Measurements from ENCODE around the gene S100A13.

The S100A13 gene

DNA sequence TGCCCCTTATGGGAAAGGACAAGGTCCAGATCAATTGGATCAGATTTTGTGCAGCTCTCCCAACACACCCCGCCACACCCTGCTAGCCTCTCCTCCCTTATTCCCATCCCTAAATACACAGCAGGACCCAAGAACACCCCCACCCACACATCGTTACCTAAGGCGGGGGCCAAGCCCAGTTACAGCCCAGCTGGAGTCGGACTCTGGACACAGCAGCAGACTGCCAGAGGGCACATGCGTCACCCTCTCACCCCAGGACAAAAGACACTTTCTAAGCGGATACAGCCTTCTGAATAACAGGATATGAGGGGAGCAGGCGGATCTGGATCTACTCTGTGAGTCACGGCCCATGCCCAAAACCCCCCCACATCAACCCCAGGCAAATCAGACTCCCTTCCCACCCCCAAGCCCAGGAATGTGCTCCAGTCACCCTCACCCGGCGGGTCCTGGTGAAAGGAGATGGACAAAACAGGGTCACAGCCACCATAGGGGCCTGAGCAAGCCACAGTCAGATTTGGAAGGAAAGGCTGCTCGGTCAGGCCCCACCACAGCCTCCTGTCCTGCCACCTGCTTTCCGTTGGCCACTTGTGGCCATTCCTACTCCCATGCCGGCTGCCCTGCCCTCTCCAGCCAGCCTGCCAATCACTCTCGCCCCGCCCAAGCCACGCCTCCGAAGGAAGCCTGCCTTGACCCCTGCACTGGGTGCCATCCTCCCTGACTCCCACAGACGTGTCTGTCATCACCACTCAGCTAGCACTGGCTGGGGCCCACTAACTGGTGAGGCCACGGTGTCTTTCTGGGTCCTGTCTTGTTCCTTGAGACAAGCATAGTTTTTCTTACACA lies 18.3 kb downstream of the S100A13 start:
- H3K4me1 ChIP-seq (ENCODE audit: insufficient read depth, low read length, severe bottlenecking), result no peaks in the 10 kb centered on the region
- H4K20me1 ChIP-seq (ENCODE audit: insufficient read depth, low read length), result no peaks in the 10 kb centered on the region

DNA sequence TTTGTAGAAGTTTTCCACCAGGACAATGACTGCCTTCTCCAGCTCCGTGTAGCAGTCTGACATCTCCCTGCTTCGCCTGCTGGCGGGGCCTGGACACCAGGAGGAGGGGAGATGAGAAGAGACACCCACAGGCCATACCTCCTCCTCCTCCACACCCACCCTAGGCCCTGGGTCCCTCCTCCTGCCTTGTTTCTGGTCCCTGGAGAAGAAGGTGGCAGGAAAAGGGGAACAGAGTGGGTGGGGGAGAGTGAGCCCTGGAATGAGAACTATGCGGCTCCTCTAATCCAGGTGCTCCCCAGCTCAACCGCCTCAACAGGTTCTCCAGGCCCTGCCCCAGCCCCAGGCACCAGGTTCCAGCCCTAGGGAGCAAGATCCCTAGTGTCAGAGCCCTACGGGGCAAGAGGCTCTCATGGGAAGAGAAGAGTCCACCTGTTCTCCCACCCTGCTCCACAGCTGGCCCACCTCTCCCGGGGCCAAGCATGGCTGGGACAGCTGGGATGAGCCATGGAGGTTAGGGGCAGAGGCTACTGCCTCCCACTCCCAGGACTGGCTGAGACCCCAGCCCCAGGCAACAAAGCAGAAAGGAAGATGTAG lies 19.1 kb downstream of the S100A13 start:
- H2AFZ ChIP-seq (ENCODE audit: low read length), result no peak overlapping the region
- H3F3A ChIP-seq (ENCODE audit: insufficient read depth, low read length), result no peaks in the 10 kb centered on the region
- H3K27me3 ChIP-seq (ENCODE audit: insufficient read depth, low read length), result no peaks in the 10 kb centered on the region; the same call in 1 of the 2 replicates
- H3K4me1 ChIP-seq (ENCODE audit: insufficient read depth, low read length, severe bottlenecking), result no peaks in the 10 kb centered on the region
- H3K79me2 ChIP-seq (ENCODE audit: insufficient read depth, low read length), result no peaks in the 10 kb centered on the region
- H3K9me2 ChIP-seq (ENCODE audit: low read depth, low read length), result no peaks in the 10 kb centered on the region
- H4K20me1 ChIP-seq (ENCODE audit: insufficient read depth, low read length), result no peaks in the 10 kb centered on the region
- no peak overlapping the region for H3K4me3 ChIP-seq (ENCODE audit: low read depth, low read length, poor library complexity, severe bottlenecking)
- no peaks in the 10 kb centered on the region for H3K36me3 ChIP-seq (ENCODE audit: insufficient read depth, low read length)
- no peak overlapping the region for H3K4me2 ChIP-seq (ENCODE audit: low read length)
- TF ChIP-seq, protein P1, sequence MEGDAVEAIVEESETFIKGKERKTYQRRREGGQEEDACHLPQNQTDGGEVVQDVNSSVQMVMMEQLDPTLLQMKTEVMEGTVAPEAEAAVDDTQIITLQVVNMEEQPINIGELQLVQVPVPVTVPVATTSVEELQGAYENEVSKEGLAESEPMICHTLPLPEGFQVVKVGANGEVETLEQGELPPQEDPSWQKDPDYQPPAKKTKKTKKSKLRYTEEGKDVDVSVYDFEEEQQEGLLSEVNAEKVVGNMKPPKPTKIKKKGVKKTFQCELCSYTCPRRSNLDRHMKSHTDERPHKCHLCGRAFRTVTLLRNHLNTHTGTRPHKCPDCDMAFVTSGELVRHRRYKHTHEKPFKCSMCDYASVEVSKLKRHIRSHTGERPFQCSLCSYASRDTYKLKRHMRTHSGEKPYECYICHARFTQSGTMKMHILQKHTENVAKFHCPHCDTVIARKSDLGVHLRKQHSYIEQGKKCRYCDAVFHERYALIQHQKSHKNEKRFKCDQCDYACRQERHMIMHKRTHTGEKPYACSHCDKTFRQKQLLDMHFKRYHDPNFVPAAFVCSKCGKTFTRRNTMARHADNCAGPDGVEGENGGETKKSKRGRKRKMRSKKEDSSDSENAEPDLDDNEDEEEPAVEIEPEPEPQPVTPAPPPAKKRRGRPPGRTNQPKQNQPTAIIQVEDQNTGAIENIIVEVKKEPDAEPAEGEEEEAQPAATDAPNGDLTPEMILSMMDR (IDR thresholded peaks at IDR 0.05; ENCODE audit: low read length), result no peak
- TF ChIP-seq EZH2 (IDR thresholded peaks at IDR 0.05; ENCODE audit: borderline replicate concordance, low read length), result no peak
- no peak overlapping the region for H3K9ac ChIP-seq (ENCODE audit: low read length)
- no peaks in the 10 kb centered on the region for H3K9me3 ChIP-seq (ENCODE audit: low read length)
- H3K27ac ChIP-seq (ENCODE audit: low read depth, low read length, poor library complexity, severe bottlenecking), result no peak overlapping the region

More for the DNA sequence above, 18.3 kb downstream of the S100A13 start:
- no peak overlapping the region for H3K9ac ChIP-seq (ENCODE audit: low read length)
- no peak overlapping the region for H2AFZ ChIP-seq (ENCODE audit: low read length)
- no peak overlapping the region for H3K27ac ChIP-seq (ENCODE audit: low read depth, low read length, poor library complexity, severe bottlenecking)
- H3K9me2 ChIP-seq (ENCODE audit: low read depth, low read length), result no peaks in the 10 kb centered on the region
- no peaks in the 10 kb centered on the region for H3K36me3 ChIP-seq (ENCODE audit: insufficient read depth, low read length)
- no peaks in the 10 kb centered on the region; the same call in 1 of the 2 replicates for H3K27me3 ChIP-seq (ENCODE audit: insufficient read depth, low read length)
- no peak overlapping the region for H3K4me2 ChIP-seq (ENCODE audit: low read length)
- no peaks in the 10 kb centered on the region for H3F3A ChIP-seq (ENCODE audit: insufficient read depth, low read length)
- no peak for TF ChIP-seq EZH2 (IDR thresholded peaks at IDR 0.05; ENCODE audit: borderline replicate concordance, low read length)
- TF ChIP-seq, protein P1 (IDR thresholded peaks at IDR 0.05; ENCODE audit: low read length), result no peak
- no peak overlapping the region for H3K4me3 ChIP-seq (ENCODE audit: low read depth, low read length, poor library complexity, severe bottlenecking)
- H3K9me3 ChIP-seq (ENCODE audit: low read length), result no peaks in the 10 kb centered on the region
- no peaks in the 10 kb centered on the region for H3K79me2 ChIP-seq (ENCODE audit: insufficient read depth, low read length)

DNA sequence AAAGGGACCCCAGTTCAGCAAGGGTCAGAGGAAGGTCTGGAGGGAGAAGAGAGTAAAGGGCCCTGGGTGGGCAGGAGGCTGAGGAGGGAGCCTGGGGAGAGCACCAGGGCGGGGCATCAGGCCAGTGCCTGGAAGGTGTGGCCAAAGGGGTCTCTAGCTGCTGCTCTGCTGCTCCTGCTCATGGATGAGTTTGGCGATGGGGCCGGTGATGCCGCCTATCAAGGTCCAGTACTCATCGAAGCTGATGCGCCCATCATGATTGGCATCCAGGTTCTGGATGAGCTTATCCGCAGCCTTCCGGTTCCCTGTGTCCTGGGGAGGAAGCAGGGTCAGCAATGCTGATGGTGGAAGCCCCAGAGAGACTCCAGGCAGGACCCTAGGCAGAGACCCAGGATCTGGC lies 19.9 kb downstream of the S100A13 start:
- TF ChIP-seq, protein P1 (IDR thresholded peaks at IDR 0.05; ENCODE audit: low read length), result no peak
- no peak for TF ChIP-seq EZH2 (IDR thresholded peaks at IDR 0.05; ENCODE audit: borderline replicate concordance, low read length)
- H3K36me3 ChIP-seq (ENCODE audit: insufficient read depth, low read length), result no peaks in the 10 kb centered on the region
- no peaks in the 10 kb centered on the region for H3K79me2 ChIP-seq (ENCODE audit: insufficient read depth, low read length)
- H3K9ac ChIP-seq (ENCODE audit: low read length), result no peak overlapping the region
- no peak overlapping the region for H3K4me3 ChIP-seq (ENCODE audit: low read depth, low read length, poor library complexity, severe bottlenecking)
- no peaks in the 10 kb centered on the region; the same call in 1 of the 2 replicates for H3K27me3 ChIP-seq (ENCODE audit: insufficient read depth, low read length)
- H3K27ac ChIP-seq (ENCODE audit: low read depth, low read length, poor library complexity, severe bottlenecking), result no peak overlapping the region
- H3K4me2 ChIP-seq (ENCODE audit: low read length), result no peak overlapping the region
- H3K9me2 ChIP-seq (ENCODE audit: low read depth, low read length), result no peaks in the 10 kb centered on the region
- H3K9me3 ChIP-seq (ENCODE audit: low read length), result no peaks in the 10 kb centered on the region
- no peaks in the 10 kb centered on the region for H3F3A ChIP-seq (ENCODE audit: insufficient read depth, low read length)
- H2AFZ ChIP-seq (ENCODE audit: low read length), result no peak overlapping the region
- no peaks in the 10 kb centered on the region for H4K20me1 ChIP-seq (ENCODE audit: insufficient read depth, low read length)
- H3K4me1 ChIP-seq (ENCODE audit: insufficient read depth, low read length, severe bottlenecking), result no peaks in the 10 kb centered on the region

Data from OCI-LY1 (cell line).